ENCODE results near the gene IMP4. TPM values are rescaled to one million over a fixed set of nuclear protein-coding genes. Genes with fewer than 3 reads are reported as not detected.
A peak's percentile ranks its signal among the peaks of the same experiment; 100 is the strongest.

The IMP4 gene
- total and polyA plus RNA-seq, 2 of the 13 experiments (the other 11 are each of a cell fraction or from before 2014, with no cell fraction given), result 142 to 158 TPM

GRCh38 chr2:130336877-130337734 is 5.6 kb upstream of the IMP4 start (continued):
- peak; percentile 91 for TF ChIP-seq XRCC5 (optimal IDR thresholded peaks at IDR 0.05; ENCODE audit: low read length)
- no peak for TF ChIP-seq HOXA9 (CRISPR knock-in tag; IDR thresholded peaks at IDR 0.05; ENCODE audit: borderline replicate concordance)
- TF ChIP-seq CAMTA2 (CRISPR knock-in tag; IDR thresholded peaks at IDR 0.05; ENCODE audit: borderline replicate concordance), result 0 out of 2 replicates have a peak, but pooled peaks have one; percentile 77
- 0 out of 2 replicates have a peak, but pooled peaks have one; percentile 60 for TF ChIP-seq ZNF569 (CRISPR knock-in tag; IDR thresholded peaks at IDR 0.05; ENCODE audit: borderline replicate concordance)
- no peak for TF ChIP-seq RBFOX2 (IDR thresholded peaks at IDR 0.05; ENCODE audit: low read depth, low read length)
- TF ChIP-seq YY1 (IDR thresholded peaks at IDR 0.05; ENCODE audit: insufficient read depth, insufficient replicate concordance, low read depth, low read length), result peak; percentile 75
- peak; percentile 73 for TF ChIP-seq CREM (IDR thresholded peaks at IDR 0.05)
- no peak for TF ChIP-seq CREM (CRISPR knock-in tag; IDR thresholded peaks at IDR 0.05)
- no peak for TF ChIP-seq CENPX (CRISPR knock-in tag; IDR thresholded peaks at IDR 0.05)
- TF ChIP-seq, protein P1, sequence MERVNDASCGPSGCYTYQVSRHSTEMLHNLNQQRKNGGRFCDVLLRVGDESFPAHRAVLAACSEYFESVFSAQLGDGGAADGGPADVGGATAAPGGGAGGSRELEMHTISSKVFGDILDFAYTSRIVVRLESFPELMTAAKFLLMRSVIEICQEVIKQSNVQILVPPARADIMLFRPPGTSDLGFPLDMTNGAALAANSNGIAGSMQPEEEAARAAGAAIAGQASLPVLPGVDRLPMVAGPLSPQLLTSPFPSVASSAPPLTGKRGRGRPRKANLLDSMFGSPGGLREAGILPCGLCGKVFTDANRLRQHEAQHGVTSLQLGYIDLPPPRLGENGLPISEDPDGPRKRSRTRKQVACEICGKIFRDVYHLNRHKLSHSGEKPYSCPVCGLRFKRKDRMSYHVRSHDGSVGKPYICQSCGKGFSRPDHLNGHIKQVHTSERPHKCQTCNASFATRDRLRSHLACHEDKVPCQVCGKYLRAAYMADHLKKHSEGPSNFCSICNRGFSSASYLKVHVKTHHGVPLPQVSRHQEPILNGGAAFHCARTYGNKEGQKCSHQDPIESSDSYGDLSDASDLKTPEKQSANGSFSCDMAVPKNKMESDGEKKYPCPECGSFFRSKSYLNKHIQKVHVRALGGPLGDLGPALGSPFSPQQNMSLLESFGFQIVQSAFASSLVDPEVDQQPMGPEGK (CRISPR knock-in tag; IDR thresholded peaks at IDR 0.05), result peak; percentile 29; the same call in 1 of the 2 replicates
- peak; percentile 79; the same call in 1 of the 2 replicates for TF ChIP-seq ZNF567 (CRISPR knock-in tag; IDR thresholded peaks at IDR 0.05; ENCODE audit: borderline replicate concordance)
- TF ChIP-seq MNT (IDR thresholded peaks at IDR 0.05), result no peak; the same call in 1 of the 2 replicates
- TF ChIP-seq, protein P2, sequence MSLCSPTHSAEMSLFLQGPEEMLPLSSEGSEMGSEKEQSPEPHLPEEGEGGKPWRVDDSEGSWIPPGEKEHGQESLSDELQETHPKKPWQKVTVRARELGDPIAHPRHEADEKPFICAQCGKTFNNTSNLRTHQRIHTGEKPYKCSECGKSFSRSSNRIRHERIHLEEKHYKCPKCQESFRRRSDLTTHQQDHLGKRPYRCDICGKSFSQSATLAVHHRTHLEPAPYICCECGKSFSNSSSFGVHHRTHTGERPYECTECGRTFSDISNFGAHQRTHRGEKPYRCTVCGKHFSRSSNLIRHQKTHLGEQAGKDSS (CRISPR knock-in tag; IDR thresholded peaks at IDR 0.05; ENCODE audit: borderline replicate concordance, low read depth), result no peak; the same call in 1 of the 2 replicates
- peak; percentile 67 for TF ChIP-seq REPIN1 (CRISPR knock-in tag; IDR thresholded peaks at IDR 0.05; ENCODE audit: borderline replicate concordance, low read depth)
- TF ChIP-seq ZNF274 (CRISPR knock-in tag; IDR thresholded peaks at IDR 0.05), result peak; percentile 95
- peak; percentile 7; the same call in 1 of the 2 replicates for TF ChIP-seq SP5 (CRISPR knock-in tag; IDR thresholded peaks at IDR 0.05; ENCODE audit: borderline replicate concordance, low read depth)
- TF ChIP-seq ZMAT3 (CRISPR knock-in tag; conservative IDR thresholded peaks at IDR 0.05), result peak; percentile 92; the same call in 1 of the 2 replicates
- 0 out of 2 replicates have a peak, but pooled peaks have one; percentile 7 for TF ChIP-seq RARA (CRISPR knock-in tag; IDR thresholded peaks at IDR 0.05)
- peak; percentile 49; the same call in 1 of the 2 replicates for TF ChIP-seq PBX2 (CRISPR knock-in tag; IDR thresholded peaks at IDR 0.05)
- TF ChIP-seq ZNF879 (CRISPR knock-in tag; IDR thresholded peaks at IDR 0.05), result 0 out of 2 replicates have a peak, but pooled peaks have one; percentile 52
- 0 out of 2 replicates have a peak, but pooled peaks have one; percentile 44 for TF ChIP-seq GZF1 (CRISPR knock-in tag; IDR thresholded peaks at IDR 0.05)
- TF ChIP-seq KLF13 (CRISPR knock-in tag; IDR thresholded peaks at IDR 0.05), result 0 out of 2 replicates have a peak, but pooled peaks have one; percentile 53
